Liver (tissue), 3 donors: Measurements from ENCODE around the gene SOBP.

Experiments
- GABPA ChIP-seq, 2 donors: IDR thresholded peaks in 1 of 2; conservative IDR thresholded peaks in 1 of 2; 2 replicates each; pipeline ENCODE4 v1.6.1; 2016; ENCODE audit warnings: antibody characterized with exemption in 2 of 2, mild to moderate bottlenecking in 1 of 2, moderate library complexity in 1 of 2
- TF ChIP-seq, protein P1 (sequence below): fragments of 150-350 bp; IDR thresholded peaks from 2 replicates; pipeline ENCODE4 v1.5.1; 2017; ENCODE audit warnings: improper control_type of control experiment, low read depth, low read length; ENCODE audit not compliant: missing input control
- TF ChIP-seq, protein P2 (sequence below): IDR thresholded peaks from 2 replicates; pipeline ENCODE4 v1.6.1; 2016; ENCODE audit warnings: antibody characterized with exemption
- donor health status: healthy.
- donor health status: healthy.

DNA sequence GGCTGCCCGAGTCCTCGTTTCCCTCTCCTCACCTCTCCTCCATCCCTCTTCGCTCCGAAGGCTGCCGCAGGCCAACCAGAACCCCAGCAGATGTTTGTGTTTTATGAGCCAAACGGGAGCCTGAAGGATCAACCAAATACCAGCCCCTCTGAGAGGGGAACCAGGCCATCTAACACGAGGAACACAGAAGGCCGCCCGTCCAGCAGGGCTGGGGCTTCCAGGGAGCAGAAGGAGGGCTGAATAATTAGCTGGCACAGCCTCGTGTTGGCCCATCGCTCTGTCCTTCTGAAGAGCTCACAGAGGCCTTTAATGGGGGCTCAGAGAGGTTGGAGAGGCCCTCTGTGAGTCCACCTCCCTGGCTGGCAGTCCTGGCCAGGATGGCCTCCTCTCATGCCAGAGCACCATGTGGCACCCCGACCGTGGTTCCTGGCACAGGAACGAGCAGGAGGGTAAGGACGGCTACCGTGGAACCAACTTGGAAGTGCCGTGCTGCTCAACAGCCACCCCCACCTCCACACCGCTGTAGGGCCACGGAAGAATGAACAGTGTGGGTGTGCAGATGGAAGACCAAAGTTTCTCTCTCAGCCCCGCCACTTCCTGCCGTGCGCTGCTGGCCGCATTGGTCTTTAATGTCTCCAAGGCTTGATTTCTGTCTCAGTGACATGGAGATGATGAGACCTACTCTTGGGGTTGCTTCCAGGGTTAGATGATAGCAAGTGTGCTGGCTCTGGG, 179.0 kb downstream of the SOBP start:
- TF ChIP-seq, protein P1, sequence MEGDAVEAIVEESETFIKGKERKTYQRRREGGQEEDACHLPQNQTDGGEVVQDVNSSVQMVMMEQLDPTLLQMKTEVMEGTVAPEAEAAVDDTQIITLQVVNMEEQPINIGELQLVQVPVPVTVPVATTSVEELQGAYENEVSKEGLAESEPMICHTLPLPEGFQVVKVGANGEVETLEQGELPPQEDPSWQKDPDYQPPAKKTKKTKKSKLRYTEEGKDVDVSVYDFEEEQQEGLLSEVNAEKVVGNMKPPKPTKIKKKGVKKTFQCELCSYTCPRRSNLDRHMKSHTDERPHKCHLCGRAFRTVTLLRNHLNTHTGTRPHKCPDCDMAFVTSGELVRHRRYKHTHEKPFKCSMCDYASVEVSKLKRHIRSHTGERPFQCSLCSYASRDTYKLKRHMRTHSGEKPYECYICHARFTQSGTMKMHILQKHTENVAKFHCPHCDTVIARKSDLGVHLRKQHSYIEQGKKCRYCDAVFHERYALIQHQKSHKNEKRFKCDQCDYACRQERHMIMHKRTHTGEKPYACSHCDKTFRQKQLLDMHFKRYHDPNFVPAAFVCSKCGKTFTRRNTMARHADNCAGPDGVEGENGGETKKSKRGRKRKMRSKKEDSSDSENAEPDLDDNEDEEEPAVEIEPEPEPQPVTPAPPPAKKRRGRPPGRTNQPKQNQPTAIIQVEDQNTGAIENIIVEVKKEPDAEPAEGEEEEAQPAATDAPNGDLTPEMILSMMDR: no peak
- TF ChIP-seq, protein P2, sequence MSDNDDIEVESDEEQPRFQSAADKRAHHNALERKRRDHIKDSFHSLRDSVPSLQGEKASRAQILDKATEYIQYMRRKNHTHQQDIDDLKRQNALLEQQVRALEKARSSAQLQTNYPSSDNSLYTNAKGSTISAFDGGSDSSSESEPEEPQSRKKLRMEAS: no peak
- no peak for TF ChIP-seq GABPA (IDR thresholded peaks at IDR 0.05 in 1 of 2, conservative IDR thresholded peaks at IDR 0.05 in 1 of 2)
